Transverse colon (tissue), 3 donors: ENCODE results near the gene TOP2B.

ENCODE experiments used
- CTCF ChIP-seq, 5 experiments: fragments of 200-600 bp in 3 of 5; fragments of 450-650 bp in 2 of 5; sonication (generic) in 3 of 5; IDR thresholded peaks; 1 replicate in 2 of 5; 2 replicates in 3 of 5; pipeline ENCODE4 v1.5.1; 2016 to 2017; ENCODE audit warnings: antibody characterized with exemption in 5 of 5, inconsistent platforms in 3 of 5, mild to moderate bottlenecking in 2 of 5, moderate library complexity in 1 of 5
- EP300 ChIP-seq: sonication (generic); formaldehyde crosslinking; IDR thresholded peaks from one replicate; pipeline ENCODE4 v1.6.1; 2017; ENCODE audit warnings: antibody characterized with exemption, low read depth
- POLR2A ChIP-seq: fragments of 450-650 bp; IDR thresholded peaks from one replicate; pipeline ENCODE4 v1.6.1; 2016; ENCODE audit warnings: antibody characterized with exemption, mild to moderate bottlenecking, moderate library complexity

- TF ChIP-seq POLR2A: no peak
- no peak for TF ChIP-seq CTCF (IDR thresholded peaks at IDR 0.05)
- no peak for TF ChIP-seq EP300
These were observed 115.9 kb downstream of the TOP2B start for GRCh38 chr3:25548836-25549235.
